NCI-H2196 treated with DMSO at 0.1 percent for 48 hours (cell line): ENCODE measurements around the gene DPF1.
A peak's percentile ranks its signal among the peaks of the same experiment; 100 is the strongest.

Experiments
- DNase-seq: peaks from one replicate; lab custom pipeline; 2025; ENCODE audit not compliant: unreplicated experiment; lab: John Stamatoyannopoulos, UW

The DPF1 gene

DNA sequence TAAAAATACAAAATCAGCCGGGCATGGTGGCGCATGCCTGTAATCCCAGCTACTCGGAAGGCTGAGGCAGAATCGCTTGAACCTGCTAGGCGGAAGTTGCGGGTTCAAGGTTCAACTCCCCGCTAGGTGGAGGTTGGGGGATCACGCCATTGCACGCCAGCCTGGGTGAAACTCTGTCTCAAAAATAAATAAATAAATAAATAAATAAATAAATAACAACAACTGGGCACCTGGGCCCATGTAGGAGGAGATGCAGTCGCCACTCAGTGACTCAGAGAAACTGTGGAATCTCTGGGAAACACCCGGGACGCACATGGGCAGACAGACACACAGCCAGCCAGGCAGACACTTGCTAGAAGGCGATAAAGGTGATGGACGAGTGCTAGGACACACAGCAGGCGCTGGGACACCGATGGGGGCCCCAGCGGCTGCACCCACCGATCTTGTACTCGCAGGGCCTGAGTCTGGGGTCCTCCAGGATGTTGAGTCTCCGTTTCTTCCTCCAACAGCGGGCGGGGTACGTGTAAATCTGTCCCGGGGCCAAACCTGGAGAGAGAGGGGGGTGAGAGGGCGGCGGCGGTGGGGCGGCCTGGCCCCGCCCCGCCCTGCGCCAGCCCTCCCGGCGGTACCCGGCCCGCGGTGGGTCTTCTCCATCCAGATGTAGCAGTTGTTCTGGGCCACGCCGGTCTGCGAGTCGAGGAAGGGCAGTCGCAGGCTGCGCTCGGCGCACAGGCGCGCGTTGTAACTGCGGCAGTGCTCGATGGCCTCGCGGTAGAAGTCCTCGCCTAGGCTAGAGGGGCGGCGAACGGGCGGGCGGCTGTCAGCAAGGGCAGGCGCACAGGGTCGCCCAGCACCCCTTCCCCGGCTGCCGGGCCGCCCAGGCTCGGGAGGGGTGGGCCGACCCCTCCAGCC, 1.8 kb downstream of the DPF1 start:
- DNase-seq = no peak

DNA sequence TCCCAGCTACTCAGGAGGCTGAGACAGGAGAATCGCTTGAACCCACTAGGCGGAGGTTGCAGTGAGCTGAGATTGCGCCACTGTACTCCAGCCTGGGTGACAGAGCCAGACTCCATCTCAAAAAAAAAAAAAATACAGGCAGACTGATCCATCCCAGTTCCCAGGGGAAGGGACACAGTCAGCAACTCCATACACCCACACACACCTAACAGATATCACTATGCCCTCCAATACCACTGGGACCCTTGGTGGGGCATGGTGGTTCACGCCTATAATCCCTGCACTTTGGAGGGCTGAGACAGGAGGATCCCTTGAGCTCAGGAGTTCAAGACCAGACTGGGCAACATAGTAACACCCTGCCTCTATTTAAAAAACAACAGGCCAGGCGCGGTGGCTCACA, 2.6 kb downstream of the DPF1 start:
- DNase-seq = no peak

DNA sequence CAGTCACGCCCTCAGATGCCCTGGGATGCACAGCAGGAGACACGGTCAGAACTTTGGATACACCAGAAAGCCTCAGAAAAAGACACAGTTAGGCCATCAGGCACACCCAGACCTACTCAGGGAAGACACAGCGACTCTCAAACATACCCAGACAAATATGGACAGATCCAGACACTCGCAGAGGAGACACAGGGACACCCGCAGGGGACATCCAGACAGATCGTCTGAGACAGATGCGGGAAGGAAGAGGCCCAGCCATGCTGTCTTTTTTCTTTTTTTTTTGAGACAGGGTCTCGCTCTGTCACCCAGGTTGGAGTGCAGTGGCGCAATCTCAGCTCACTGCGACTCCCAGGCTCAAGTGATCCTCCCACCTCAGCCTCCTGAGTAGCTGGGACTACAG, 4.8 kb downstream of the DPF1 start:
- no peak for DNase-seq

GRCh38 chr19:38218204-38218603, 5.8 kb downstream of the DPF1 start:
- no peak for DNase-seq

DNA sequence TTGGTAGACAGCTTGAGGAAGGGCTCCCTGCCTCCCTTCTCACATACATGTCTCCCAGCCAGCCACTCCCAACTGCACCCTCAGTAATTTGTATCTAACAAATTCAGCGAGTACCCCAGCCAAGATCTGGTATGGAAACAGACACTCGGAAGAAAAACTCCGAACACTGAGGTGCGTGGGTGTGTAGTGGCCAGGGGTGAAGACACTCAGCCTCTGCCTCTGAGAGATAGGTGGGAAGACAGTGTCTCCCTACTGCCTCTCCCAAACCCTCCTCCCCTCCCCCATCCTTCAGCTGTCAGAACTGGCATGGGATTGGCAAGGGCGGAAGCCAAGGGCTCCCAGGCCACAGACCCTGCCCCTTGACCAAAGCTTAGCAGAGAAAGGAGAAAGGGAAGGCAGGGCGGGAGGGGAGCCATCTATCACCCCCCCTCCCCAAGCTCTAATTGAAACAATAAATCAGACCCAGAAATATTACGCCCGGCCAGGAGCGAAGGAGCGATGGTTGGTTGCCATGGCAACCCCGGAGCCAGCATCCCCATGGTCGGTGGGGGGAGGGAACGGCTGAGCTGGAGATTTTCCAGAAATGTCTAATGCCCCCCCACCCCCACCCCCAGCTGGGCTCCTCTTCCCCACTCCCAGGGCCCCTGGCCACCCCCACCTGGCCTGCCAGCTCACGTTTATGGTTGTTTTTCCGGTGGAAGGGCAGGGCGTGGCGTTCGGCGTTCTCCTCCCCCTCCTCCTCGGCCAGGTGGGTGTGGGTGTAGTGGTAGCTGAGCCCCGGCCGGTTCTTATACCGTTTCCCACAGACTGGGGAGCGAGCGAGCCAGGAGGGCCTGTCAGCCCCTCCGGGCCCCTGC, 7.0 kb downstream of the DPF1 start:
- DNase-seq = no peak

DNA sequence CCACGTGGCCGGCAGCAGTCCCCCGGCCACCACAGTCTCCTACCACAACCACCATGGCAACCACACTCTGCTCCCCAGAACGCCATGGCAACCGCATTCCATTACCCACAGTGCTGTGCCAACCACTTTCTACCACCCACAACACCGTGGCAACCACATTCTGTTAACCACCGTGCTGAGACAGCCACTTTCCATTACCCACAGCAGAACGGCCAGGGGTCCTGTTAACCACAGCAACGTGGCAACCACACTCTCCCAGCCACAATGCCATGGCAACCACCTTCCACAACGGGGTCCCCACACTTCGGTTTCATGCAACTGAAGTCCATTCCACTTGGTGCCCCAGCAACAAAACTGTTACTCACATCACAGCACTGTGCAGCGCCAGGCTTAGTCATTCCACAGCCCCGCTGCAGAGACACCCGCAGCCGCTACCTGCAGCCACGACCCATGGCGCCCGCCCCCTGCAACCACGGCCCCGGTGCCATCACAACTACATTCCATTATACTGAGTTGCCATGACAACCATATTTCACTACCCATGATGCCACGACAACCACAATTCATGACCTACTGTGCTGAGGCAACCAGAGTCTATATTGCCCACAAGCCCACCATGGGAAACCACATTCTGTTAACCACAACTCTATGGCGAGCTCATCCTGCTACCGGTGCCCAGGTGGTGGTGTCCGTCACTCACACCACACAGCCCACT, 10.0 kb downstream of the DPF1 start:
- DNase-seq = no peak

DNA sequence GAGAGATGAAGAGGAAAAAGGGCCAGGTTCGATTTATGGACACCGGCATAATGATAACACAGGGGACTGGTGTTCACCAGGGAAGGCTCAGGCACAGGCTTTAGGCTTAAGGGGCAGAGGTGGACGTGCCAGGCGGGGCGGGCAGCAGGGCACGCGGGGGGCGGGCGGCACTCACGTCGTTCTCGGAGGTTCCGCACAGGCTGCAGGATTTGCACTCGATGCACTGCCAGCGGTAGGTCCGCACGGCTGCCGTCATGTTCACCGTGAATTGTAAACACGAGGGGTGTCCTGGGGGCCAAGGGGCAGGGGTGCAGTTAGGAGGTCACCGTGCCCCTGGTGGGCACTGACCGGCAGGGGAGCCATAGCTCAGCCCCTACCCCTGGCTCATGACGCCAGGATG, 10.6 kb downstream of the DPF1 start:
- no peak for DNase-seq

DNA sequence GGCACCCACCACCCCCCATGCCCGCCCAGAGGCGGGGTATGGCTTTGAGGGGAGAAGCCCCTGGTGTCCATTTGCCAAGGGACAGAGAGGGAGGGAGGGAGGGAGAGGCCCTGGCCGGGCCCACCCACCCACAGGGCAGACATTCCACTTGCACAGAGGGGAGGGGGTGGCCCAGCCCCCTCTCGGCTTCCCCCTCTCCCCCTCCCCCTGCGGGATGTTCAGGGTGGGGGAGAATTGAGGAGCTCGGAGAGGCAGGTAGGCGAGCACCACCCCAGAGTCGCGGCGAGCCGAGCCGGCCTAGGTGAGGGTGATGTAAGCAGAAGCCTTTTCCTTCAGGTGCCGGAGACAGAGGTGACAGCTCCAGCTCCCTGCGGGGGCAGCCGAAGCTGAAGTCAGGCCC, 12.3 kb downstream of the DPF1 start:
- no peak for DNase-seq

DNA sequence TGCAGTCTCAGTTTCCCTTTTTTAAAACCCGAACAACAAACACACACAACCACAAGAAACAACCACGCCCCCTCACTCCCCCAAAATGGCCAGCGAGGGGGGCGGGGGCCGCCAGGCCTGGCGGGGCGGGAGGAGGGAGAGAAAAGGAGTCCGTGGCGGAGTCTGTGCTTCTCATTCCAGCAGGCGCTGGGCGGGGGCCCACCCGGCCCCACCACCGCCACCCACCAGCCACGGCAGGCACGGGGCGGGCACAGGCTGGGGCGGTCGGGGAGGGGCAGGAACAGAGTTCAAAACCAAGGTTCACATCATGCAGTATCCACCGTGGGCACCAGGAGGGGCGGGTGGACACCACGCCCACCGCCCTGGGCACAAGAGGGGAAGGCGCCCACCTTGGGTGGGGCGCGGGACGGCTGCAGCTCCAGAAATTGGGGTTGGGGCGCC, 12.9 kb downstream of the DPF1 start:
- no peak for DNase-seq

- no peak for DNase-seq
Observed at GRCh38 chr19:38210458-38210987, 13.5 kb downstream of the DPF1 start.

DNA sequence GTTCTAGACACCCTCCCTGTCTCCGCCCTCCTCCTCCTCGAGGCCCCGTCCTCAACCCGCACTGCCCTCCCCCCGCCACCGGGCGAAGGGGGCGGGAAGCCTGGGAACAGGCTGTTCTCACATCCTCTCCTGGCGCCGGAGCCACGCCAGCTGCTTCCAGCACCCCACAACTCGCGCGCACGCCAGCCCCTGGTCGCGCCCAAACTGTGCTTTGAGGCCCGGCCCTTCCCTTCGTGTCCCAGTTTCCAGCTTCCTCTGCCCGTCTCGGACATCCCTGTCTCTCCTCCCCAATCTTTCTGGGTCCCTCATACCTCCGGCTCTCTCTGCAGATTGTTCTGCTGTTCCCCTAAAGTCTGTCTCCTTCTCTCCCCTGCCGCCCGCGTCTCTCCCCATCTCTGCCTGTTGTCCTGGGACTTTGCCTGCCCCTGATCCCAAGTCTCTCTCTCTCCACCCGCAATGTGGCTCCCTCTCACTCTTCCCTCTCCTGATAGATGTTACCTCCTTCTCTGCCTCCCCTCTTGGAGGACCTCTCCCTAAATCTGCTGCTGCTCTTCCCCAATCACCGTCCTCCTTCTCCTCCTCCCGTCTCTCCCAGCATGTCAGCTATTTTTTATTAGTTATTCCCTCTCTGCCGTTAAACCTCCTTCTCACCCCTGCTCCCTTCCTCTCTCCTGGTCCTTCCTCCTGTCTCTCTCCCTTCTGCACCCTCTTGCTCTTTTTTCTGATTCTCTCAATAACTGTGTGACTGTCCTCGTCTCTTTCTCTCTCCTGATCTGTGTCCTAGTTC, 14.2 kb downstream of the DPF1 start:
- DNase-seq = no peak

DNA sequence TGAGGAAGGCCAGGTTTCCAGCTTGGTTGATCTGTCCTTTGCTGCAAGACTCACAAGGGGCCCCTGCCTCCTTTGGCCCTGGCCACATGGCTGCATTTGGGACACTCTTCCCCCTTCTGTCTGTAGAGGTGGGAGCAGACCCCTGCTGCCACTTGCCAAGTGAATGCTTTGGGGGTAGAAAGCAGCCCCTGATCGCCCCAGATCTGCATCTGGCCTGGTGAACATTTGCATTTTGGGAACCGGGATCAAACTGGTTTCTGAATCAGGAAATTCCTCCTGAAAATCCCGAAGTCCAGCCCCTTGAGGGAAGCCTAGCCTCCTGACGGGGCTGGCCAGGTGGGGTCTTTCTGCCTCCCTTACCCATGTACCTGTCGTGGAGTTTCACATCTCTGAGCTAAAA, 14.9 kb downstream of the DPF1 start:
- no peak for DNase-seq

DNA sequence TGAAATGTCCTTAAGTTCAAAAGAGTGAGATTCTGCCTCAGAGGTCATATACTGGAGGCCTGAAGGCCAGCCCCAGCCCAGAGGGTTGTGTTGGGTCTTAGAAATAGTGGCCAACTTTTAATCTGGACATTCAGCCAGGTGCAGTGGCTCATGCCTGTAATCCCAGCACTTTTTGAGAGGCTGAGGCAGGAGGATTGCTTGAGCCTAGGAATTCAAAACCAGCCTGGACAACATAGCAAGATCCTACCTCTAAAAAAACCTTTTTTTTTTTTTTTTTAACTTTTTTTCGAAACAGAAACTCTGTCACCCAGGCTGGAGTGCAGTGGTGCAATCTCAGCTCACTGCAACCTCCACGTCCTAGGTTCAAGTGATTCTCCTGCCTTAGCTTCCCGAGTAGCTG, 15.5 kb downstream of the DPF1 start:
- no peak for DNase-seq

DNA sequence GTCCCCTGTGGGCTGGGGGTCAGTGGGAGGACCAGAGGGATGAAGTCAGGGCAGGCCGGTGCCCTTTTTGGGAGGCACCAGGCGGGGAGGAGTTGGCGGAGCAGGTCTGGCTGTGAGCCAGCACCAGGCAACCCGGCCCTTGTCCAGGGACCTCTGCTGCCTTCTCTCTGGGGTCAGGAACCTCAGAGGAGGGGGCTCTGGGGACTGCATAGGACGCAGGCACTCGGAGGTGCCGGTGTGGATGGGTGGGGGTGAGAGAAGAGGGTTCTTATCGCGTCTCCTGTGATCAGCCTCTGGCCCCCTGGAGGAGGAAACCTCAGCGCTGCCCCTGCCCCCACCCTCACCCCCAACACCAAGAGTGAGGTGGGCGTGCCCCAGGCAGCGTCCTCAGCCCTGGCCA, 16.5 kb downstream of the DPF1 start:
- no peak for DNase-seq

DNA sequence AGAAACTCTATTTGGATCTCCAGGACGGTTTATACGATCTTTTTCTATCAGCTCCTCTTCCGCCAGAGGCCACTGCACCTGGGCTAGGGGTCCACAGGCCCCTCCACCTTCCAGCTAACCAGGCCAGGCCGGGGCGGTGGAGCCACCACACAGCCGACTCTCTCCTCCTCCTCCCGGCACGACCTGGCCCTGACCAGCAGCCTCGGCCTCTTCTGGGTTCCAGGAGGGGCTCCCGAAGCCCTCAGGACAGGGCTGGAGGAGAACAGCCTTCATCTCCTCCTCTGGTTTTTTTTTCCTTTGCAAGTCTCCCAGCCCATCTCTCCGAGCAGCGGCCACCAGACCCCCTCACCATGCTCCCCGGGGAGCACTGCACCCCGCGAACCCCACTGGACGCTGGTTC, 17.1 kb downstream of the DPF1 start:
- no peak for DNase-seq

GRCh38 chr19:38206006-38206745, 17.8 kb downstream of the DPF1 start:
- DNase-seq = no peak

DNA sequence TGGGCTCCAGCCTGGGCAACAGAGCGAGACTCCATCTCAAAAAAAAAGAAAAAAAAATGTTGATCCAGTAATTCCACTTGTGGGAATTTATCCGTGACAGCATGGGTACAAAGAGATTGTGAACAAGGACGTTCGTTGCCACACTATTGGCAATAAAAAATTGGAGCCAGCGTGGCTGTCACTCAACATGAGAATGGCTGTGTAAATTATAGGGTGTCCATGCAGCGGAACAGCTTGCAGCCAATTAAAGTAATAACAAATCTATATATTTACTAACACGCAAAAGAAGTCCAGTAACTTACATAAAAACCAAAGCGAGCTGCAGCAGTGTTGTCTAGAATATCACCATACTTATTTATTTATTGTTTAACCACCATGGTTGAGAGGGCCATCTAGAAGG, 19.3 kb downstream of the DPF1 start:
- DNase-seq = no peak

DNA sequence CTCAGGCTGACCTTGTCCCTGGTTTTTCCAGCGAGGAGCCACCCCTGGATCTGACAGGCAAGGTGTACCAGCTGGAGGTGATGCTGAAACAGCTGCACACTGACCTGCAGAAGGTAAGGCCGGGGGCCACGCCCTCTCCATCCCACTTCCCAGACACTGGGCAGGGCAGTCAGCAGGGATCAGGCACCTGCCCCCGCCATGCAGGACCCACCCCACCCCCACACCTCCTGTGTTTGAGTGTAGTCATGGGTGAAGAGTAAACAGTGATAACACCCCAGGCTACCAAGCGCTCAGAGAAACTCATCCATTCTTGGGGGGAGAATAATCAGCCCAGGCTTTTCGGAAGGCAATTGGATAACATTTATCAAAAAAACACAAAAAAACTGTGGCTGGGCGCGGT, 19.9 kb downstream of the DPF1 start:
- peak; percentile 81 for DNase-seq

GRCh38 chr19:38203197-38203596, 20.8 kb downstream of the DPF1 start:
- DNase-seq = no peak

- DNase-seq = no peak
Observed at GRCh38 chr19:38202504-38202903, 21.5 kb downstream of the DPF1 start.
